ENCODE results near the gene TLCD3A.

The TLCD3A gene

DNA sequence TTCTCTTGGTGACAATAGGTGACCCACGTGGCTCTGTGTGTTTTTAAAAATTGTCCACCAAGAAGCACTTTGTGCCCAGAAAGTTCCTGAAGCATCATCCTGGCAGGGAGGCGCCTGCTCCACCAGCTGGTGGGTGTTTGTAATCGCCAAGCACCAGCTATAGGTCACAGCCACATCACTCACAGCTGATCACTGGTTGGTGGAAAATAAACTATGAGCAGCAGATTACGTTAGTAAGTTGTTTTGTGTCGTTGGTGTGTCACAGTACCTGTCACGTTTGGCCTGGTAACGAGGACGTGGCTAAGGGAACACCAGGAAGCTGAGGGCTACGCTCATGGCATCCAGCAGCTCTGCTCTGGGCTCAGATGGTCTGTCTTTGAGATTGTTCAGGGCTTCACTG lies 59.9 kb downstream of the TLCD3A start:
- no peak overlapping the region for H3K9ac ChIP-seq (ENCODE audit: low read length)
- H4K20me1 ChIP-seq (ENCODE audit: insufficient read depth, low read length): no peaks in the 10 kb centered on the region
- H2AFZ ChIP-seq (ENCODE audit: low read depth, low read length): no peak overlapping the region
- H3K4me2 ChIP-seq (ENCODE audit: low read length): no peak overlapping the region
- no peaks in the 10 kb centered on the region for H3K9me3 ChIP-seq (ENCODE audit: insufficient read depth, low read length)
- H3K79me2 ChIP-seq (ENCODE audit: low read length): no peaks in the 10 kb centered on the region
- no peak for TF ChIP-seq EZH2phosphoT487 (IDR thresholded peaks at IDR 0.05; ENCODE audit: low read depth)
- TF ChIP-seq, protein P1, sequence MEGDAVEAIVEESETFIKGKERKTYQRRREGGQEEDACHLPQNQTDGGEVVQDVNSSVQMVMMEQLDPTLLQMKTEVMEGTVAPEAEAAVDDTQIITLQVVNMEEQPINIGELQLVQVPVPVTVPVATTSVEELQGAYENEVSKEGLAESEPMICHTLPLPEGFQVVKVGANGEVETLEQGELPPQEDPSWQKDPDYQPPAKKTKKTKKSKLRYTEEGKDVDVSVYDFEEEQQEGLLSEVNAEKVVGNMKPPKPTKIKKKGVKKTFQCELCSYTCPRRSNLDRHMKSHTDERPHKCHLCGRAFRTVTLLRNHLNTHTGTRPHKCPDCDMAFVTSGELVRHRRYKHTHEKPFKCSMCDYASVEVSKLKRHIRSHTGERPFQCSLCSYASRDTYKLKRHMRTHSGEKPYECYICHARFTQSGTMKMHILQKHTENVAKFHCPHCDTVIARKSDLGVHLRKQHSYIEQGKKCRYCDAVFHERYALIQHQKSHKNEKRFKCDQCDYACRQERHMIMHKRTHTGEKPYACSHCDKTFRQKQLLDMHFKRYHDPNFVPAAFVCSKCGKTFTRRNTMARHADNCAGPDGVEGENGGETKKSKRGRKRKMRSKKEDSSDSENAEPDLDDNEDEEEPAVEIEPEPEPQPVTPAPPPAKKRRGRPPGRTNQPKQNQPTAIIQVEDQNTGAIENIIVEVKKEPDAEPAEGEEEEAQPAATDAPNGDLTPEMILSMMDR (IDR thresholded peaks at IDR 0.05; ENCODE audit: low read depth, low read length): no peak
- no peaks in the 10 kb centered on the region for H3K4me1 ChIP-seq (ENCODE audit: low read length)
- peaks cover 6% of the 10 kb centered on the region for H3K36me3 ChIP-seq (replicated peaks; ENCODE audit: low read depth, low read length)
- no peak overlapping the region for H3K4me3 ChIP-seq (ENCODE audit: low read length)
- H3K27me3 ChIP-seq (ENCODE audit: low read depth, low read length): no peaks in the 10 kb centered on the region
- H3K27ac ChIP-seq (ENCODE audit: low read length): no peak overlapping the region
